ENCODE data around the gene LMF1. TPM values are rescaled to one million over a fixed set of nuclear protein-coding genes. Genes with fewer than 3 reads are reported as not detected.

The LMF1 gene
- total and polyA plus RNA-seq, 2 of the 8 experiments (the other 6 are each of a cell fraction or from before 2014, with no cell fraction given), result 3.5 to 9.1 TPM

DNA sequence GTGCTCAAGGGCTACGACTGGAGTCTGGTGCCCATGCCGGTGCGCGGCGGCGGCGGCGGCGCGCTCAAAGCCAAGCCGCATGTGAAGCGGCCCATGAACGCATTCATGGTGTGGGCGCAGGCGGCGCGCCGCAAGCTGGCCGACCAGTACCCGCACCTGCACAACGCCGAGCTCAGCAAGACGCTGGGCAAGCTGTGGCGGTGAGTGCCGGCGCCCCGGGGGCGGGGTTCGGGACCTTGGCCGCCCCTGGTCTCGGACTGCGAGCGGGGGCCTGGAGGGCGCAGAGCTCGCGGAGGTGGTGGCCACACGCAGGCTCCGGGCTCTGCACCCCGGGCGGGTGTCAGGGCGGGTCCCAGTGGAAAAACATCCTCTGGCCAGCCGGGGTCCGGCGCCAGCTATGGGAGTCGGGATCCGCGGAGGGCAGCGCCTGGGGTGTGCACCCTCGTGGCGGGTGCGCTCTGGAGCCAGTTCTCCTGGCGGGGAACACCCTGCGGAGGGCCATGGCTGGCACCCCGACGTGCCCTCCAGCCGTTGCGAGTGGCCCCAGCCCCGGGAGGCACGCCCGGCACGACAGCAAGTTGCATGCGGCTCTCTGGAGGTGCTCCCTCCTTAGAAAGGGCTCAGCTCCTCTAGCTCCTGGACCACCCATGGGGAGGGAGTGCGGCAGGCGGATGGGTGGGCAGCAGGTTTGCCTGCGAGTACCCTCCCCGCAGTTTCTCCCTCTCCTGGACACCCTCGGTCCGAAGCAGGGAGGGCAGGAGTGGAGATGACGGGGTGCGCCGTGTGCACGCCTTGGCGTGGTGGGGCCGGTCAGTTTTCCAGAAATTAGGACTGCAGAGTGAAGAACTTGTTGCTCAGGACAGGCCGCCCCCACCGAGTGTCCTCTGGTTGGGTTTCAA is 11.6 kb upstream of the LMF1 start (continued):
- no peak for TF ChIP-seq RNF2 (IDR thresholded peaks at IDR 0.05; ENCODE audit: borderline replicate concordance, low read depth, low read length, missing control alignments, poor library complexity, severe bottlenecking)
- TF ChIP-seq, protein P1, sequence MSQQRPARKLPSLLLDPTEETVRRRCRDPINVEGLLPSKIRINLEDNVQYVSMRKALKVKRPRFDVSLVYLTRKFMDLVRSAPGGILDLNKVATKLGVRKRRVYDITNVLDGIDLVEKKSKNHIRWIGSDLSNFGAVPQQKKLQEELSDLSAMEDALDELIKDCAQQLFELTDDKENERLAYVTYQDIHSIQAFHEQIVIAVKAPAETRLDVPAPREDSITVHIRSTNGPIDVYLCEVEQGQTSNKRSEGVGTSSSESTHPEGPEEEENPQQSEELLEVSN (IDR thresholded peaks at IDR 0.05), result 0 out of 2 replicates have a peak, but pooled peaks have one; percentile 4

Data from H1 (cell line).